HG03442 (cell line): Measurements from ENCODE around the gene FCRLB.
"Not testable (repeated sequence)": the region's sequence is repeated elsewhere in the genome, so short reads cannot be mapped to it uniquely, and the experiment has no call there.

Source experiments
- ATAC-seq: cut with Tn5 transposase; IDR thresholded peaks from one replicate; pipeline ENCODE4 v1.9.1; 2021; ENCODE audit warnings: mild to moderate bottlenecking, moderate library complexity; ENCODE audit not compliant: unreplicated experiment

The FCRLB gene

GRCh38 chr1:161720956-161721737, at the start of gene FCRLB:
FCRLB (plus strand) TSS chr1:161721544; CDS start chr1:161722673, 1,129 bp downstream.
- no peak for ATAC-seq

GRCh38 chr1:161673437-161673836, 47.9 kb upstream of the FCRLB start:
- ATAC-seq = not testable (repeated sequence)

GRCh38 chr1:161674447-161674846, 46.9 kb upstream of the FCRLB start:
- ATAC-seq = not testable (repeated sequence)

GRCh38 chr1:161674908-161675307, 46.4 kb upstream of the FCRLB start:
- not testable (repeated sequence) for ATAC-seq

- no peak for ATAC-seq
Observed at GRCh38 chr1:161676441-161676840, 44.9 kb upstream of the FCRLB start.

- no peak for ATAC-seq
Observed at GRCh38 chr1:161676958-161677689, 44.2 kb upstream of the FCRLB start.

GRCh38 chr1:161678500-161678899, 42.8 kb upstream of the FCRLB start:
- no peak for ATAC-seq

- no peak for ATAC-seq
Observed at GRCh38 chr1:161681879-161682278, 39.5 kb upstream of the FCRLB start.

GRCh38 chr1:161688946-161689345, 32.4 kb upstream of the FCRLB start:
- ATAC-seq = no peak

- ATAC-seq = no peak
Observed at GRCh38 chr1:161691846-161692245, 29.5 kb upstream of the FCRLB start.

- not testable (repeated sequence) for ATAC-seq
Observed at GRCh38 chr1:161693020-161693712, 28.2 kb upstream of the FCRLB start.

GRCh38 chr1:161698302-161698701, 23.0 kb upstream of the FCRLB start:
- not testable (repeated sequence) for ATAC-seq

- ATAC-seq = no peak
Observed at GRCh38 chr1:161702250-161702649, 19.1 kb upstream of the FCRLB start.

- ATAC-seq = no peak
Observed at GRCh38 chr1:161705537-161705936, 15.8 kb upstream of the FCRLB start.

- no peak for ATAC-seq
Observed at GRCh38 chr1:161706113-161706481, 15.2 kb upstream of the FCRLB start.

- ATAC-seq = peak; percentile 60
Observed at GRCh38 chr1:161706482-161707347, 14.6 kb upstream of the FCRLB start, which contains the start of gene FCRLA. FCRLA (plus strand) TSS chr1:161707229; CDS start chr1:161707265, 36 bp downstream.

- ATAC-seq = no peak
Observed at GRCh38 chr1:161707503-161707902, 13.8 kb upstream of the FCRLB start.

- ATAC-seq = no peak
Observed at GRCh38 chr1:161709373-161709772, 12.0 kb upstream of the FCRLB start.

GRCh38 chr1:161710560-161710959, 10.8 kb upstream of the FCRLB start:
- no peak for ATAC-seq

GRCh38 chr1:161718559-161719324, 2.6 kb upstream of the FCRLB start:
- ATAC-seq = peak; percentile 57
